Mesenteric fat pad (tissue), 1 donor: ENCODE measurements around the gene SVIP. TPM values are rescaled to one million over a fixed set of nuclear protein-coding genes. Genes with fewer than 3 reads are reported as not detected.

ENCODE experiments used
- DNase-seq: peaks from one replicate; pipeline ENCODE4 v3.0.0-alpha.2; 2020; ENCODE audit warnings: low spot score
- total RNA-seq: library from RNA; stranded (reverse); fragmentation: NEBNext Ultra II Directional; extraction: Animal tissue kit (Norgen Biotek cat#: 25700); gene quantifications from one replicate; pipeline ENCODE4 v1.2.1, GENCODE V29; 2021
- donor health status: DM: yes; HTN: yes; CAD: no.

Gene SVIP
- total RNA-seq, 1 donor from 2014 or later = 7.1 TPM

DNA sequence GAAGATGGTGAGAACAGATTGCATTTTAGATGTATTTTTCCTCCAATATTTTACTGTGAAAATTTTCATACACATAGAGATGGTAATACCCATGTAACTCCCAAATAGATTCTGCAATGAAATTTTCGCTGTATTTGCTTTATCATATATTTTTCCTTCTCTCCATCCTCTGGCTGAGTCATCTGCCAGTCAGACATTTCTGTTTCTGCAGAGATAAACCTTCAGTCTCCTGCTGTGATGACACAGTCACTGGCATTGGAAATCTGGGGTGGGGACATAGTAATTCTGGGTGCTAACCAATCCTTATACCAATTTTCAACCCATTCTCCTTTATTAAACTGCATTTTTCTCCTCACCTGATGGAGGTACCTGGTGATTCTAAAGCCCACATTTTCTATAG lies 33.7 kb downstream of the SVIP start:
- no peak for DNase-seq

DNA sequence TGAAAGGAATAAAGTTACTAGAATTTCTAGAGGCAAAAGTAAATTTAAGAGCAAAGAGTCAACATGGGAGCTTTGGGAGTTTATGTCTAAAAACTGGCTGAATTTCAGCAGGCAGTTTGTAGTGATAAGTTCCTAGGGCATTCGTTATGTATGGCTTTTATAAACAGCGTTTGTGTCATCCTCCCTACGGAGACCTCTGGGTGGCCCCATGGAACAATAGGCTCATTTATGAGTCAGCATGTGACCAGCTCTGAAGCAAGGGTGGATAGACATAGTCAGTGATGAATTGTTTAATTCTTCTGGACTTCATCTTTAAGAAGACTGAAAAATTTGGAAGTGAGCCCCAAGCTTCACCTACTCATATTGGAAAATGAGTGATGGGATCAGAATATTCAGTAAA lies 37.1 kb downstream of the SVIP start:
- DNase-seq = no peak

DNA sequence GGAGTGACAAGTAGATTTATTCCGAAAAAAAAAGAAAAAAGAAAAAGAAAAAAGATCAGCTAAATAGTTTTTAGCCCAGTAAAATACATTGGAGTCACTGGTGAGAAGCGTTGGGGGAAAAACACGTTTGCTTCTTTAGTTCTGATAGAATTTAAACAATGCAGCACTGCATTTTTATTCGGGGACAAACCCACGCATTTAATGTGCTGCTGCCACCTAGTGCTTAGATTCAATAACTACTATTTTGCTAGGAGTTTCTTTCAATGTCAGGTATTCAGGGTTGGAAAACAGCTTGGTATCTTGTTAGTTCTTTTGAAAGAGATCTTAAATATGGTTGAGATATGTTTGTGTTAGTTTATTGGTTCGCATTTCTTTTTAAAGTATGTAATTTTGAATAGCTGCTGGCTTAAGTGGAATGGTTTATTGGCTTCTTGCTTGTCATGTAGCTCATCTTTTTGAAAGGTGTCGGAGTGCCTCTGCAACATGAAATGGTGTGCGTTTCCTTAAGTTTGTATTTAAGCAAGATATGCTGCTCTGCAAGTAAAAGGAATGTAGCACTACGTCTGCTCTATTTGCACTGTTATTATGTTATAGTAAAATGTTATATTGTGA lies 41.9 kb downstream of the SVIP start:
- no peak for DNase-seq

DNA sequence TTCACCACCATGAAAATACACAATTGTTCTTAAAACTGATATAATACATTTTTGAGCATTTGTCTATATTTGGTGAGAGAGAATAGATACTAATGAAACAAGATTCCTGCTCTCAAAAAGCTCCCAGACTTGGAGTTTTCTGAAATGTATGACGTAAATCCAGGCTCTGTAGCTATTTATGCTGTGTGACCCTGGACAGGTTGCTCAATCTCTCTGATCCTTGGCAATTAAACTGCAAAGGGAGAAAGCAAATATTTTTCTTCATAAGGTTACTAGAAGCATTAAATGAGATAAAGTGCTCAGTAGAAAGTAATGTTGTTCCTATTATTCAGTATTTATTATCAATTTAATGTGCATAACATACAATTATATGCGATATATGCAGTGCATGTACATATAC lies 42.5 kb downstream of the SVIP start:
- DNase-seq = no peak

DNA sequence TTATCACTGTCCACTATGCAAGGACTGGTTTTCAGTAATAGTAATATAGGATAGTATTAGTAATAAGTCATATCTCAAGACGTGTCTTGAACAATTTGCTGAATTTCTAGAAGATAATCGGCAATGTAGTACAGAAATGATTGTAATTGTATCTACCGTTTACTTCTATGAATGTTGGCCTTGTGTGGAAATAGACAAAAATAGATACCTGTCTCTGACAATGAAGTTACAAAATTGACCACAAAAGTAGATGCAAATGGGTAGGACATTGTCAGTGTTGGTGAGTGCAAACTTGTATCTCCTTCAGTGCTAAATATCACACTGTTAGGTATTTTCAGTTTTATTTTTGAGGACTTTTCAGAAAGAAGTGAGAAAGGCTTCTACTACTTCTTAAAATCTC lies 43.1 kb downstream of the SVIP start:
- no peak for DNase-seq

DNA sequence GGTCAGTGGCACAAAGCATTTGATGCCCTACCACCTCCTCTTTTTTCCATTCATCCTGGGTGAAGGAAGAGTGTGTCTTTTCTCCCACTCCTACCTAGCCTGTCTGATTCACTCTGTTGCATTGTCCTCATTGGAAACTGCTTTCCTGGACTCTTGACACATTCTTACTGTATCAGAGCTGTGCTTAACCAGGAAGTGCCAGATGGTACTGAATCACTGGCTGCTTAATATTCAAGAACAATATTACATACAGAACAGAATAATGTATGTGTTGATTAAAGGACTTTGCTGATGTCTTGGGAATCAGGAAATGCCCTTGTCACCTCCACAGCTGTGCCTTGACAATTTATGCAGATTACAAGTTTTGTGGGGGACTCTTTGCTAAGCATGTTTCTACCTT lies 44.4 kb downstream of the SVIP start:
- no peak for DNase-seq

DNA sequence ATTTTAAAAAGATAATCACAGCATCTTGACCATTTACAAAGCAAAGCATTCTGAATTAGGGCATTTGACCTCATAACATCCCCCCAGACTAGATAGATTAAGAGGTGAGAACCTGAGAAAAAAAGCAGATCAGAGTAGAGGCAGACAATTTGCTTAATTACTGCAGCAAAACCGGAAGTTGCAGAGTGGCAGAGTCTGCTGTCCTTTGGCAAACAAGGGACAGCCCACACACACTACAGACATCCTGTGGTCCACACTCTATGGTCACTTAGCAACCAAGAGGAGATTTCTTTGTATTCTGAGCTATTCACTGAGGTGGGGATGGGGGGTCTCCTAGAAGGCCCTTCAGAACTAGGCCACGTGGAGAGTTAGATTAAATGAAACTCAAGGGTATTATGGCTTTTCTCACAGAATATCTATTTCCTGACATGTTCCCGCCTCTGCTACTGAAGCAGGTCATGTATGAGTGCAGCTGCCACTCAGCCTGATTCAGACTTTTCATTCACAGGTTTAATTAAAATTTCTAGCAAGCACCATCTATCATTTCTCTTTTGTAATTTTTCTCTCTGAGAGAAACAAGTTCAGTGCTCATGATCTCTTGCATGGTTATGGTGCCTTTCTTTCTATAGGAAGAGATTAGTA lies 48.5 kb downstream of the SVIP start:
- DNase-seq = no peak

DNA sequence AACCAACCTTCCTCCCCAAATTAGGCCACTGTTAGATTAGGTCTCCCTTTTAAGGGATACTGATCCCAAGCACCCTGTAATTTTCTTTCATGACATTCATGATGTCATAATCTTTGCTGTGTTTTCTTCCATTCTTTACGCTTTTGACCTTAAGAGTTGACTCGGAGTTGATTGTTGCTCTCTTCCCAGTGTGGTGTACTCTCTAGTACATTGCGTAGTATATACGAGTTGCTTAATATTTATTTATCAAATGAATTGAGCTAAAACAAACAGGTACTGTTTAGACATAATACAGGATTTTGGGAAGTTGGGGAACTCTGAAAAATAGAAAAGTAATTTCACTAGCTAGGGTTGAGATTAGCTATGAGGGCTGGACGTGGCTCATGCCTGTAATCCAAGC lies 49.8 kb downstream of the SVIP start:
- no peak for DNase-seq

DNA sequence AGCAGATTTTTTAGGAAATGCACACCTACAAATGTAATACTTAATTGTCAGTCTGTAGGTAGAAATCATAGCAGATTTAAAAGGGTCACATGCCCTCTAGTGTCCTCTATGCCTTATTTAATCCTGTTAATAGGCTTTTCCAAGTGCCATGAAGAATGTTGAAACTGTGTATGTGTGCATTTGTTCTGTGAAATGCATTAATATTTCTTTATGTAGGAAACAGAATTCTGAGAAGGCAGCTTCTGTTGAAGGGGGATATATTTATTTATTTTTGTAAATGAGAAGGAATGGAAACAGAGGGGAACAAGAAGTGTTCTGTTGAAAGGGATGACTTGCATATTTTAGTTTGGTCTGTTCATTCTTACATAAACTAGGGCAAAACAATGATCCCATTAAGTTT lies 51.0 kb downstream of the SVIP start:
- no peak for DNase-seq

DNA sequence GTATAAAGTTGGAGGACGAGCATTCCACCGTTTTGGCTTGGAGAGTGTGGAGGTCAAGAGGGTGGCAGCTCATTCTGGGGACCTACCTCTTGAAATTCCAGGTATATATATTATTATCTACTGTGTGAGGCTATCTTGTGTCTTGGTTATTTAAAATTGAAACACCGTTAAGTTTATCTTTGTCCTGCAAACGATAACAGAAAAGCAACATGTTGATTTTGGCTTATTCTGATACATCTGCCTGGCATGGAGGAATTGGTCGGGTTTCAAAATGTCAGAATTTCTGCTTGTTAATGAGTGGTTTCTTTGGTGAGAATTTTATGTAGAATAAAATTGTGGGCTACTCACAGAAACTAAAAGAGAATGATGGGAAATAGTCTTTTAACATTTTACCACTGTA lies 54.4 kb downstream of the SVIP start:
- no peak for DNase-seq

DNA sequence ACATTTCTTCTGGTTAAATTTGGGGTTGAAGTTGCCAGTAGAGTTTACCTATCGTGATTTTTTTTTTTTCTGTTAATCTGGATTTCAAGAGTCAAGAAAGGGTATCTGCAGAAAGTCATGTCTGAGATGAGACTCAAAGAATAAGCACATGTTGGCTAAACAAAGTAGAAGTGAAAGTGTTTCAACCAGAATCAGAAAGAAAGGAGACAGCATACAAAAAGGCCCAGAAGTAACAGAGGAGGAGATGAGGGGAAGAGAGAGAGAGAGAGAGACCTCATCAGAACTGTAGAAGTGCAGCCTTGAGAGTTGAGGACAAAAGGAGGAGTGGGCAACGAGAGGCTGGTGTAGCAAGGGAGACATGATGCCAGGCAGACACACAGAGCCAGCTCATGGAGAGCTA lies 54.9 kb downstream of the SVIP start:
- no peak for DNase-seq

DNA sequence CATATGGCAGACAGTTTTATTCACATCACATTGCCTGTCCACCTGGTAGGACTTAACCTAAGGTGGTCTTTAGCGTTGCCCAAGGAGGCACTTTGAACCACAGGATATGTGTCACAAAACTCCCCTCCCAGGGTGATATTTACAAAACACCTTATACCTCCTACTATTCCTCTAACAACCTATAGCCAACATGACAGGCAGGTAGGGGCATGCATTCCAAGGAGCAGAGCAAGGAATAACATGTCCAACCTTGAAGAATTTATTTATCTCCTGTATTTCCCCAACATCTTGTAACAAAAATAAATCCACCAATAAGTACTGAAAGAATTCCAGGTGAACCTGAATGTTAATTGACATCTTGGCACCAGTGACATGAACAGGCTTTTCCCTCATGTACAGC lies 60.5 kb downstream of the SVIP start:
- DNase-seq = no peak

Other genes with a start within 250 kb of the SVIP start
- 4.6 TPM for gene FANCF, start 204.0 kb downstream of the SVIP start, total RNA-seq
- 0.71 TPM for gene GAS2, start 163.2 kb downstream of the SVIP start, total RNA-seq
- gene CCDC179, start 30.7 kb upstream of the SVIP start, total RNA-seq = not detected